GM21737 (cell line): ENCODE results near the gene ZAP70.

ENCODE experiments used
- ATAC-seq: cut with Tn5 transposase; IDR thresholded peaks from one replicate; pipeline ENCODE4 v1.9.1; 2021; ENCODE audit warnings: mild to moderate bottlenecking, moderate library complexity; ENCODE audit not compliant: unreplicated experiment

Gene ZAP70

GRCh38 chr2:97775074-97775473, 61.7 kb downstream of the ZAP70 start:
- ATAC-seq = no peak

DNA sequence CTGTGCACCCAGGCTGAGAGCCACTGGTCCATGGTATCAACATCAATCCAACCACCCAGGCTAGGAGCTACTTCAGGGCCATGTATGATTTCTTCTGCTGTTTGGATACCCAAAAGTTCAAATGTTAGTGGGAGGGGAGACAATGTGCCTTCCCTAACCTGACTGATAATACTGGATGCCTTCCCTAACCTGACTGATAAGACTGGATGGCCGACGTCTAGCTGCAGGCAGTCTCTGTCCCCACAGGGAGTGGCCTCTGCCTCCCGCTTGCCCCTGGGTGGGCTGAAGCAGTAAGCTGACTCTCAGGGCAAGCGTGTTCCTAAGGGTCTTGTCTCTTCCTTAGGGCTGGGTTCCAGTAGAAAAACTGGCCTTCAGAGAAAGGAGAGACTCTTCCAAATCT, 65.8 kb downstream of the ZAP70 start:
- ATAC-seq = no peak

GRCh38 chr2:97781981-97782380, 68.6 kb downstream of the ZAP70 start:
- no peak for ATAC-seq

DNA sequence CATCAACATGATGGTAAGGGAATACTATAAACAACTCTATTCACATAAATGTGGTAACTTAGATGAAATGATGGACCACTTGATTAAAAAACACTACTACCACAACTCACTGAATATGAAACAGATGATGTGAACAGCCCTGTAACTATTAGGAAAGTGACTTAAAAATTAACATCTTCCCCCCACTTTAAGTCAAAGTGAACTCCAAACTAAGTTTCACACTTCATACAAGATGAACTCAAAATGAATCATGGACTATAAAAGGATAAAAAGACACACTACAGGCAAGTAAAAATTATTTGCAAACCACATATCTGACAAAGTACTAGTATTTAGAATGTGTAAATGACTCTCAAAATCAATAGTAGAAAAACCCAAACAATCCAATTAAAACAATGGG, 71.6 kb downstream of the ZAP70 start:
- no peak for ATAC-seq

DNA sequence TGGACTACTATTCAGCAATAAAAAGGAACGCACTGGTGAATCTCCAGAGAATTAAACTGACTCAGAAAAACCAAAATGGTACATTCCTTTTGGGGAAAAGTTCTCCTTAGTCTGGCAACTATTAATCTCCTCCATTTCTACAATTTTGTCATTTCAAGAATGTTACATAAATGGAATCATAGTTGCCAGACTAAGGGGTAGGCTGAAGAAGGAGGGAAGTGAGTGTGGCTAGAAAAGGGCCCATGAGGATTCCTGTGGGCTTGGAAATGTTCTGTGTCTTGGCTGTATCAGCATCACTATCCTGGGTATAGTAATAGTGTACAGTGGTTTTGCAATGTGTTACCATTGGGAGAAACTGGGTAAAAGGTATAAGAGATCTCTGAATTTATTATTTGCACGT, 72.4 kb downstream of the ZAP70 start:
- no peak for ATAC-seq

DNA sequence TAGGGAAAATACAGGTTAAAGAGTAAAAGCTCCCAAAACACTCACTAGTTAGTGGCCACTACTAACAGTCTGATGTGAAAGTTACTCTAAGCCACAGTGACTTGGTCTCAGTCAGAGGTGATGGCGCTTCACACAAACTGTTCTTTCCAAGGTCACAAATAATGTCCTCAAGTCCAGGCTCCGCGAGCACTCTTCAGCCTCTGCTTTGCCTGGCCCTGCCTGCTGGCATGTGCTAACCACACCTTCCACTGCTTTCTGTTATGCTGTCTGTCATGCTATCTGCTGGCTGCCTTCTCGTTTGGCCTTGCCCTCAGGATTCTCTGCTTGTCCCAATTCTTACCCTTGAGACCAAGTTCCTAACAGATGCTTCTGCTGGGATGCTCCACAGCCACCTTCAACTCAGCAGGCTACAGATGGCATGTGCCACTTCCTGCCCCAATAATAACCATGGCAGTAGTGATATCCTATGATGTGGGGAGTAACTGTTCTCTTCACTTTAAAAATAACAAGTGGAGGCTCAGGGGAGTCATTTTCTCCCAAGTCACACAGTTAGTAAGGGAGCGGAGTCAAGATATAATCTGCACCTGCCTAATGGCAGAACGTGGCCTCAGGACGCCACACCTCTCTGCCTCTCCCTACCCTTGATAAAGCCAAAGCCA, 75.7 kb downstream of the ZAP70 start:
- ATAC-seq = no peak
